ENCODE data around the gene PCDHGB3. TPM values are rescaled to one million over a fixed set of nuclear protein-coding genes. Genes with fewer than 3 reads are reported as not detected.
"Not testable (repeated sequence)": the region's sequence is repeated elsewhere in the genome, so short reads cannot be mapped to it uniquely, and the experiment has no call there.

Gene PCDHGB3
- total RNA-seq, 1 donor = 3.5 TPM

GRCh38 chr5:141415275-141415618 is 45.2 kb downstream of the PCDHGB3 start:
- not testable (repeated sequence) for DNase-seq (ENCODE audit: low read depth in 2 of 3, low spot score in 2 of 3)

DNA sequence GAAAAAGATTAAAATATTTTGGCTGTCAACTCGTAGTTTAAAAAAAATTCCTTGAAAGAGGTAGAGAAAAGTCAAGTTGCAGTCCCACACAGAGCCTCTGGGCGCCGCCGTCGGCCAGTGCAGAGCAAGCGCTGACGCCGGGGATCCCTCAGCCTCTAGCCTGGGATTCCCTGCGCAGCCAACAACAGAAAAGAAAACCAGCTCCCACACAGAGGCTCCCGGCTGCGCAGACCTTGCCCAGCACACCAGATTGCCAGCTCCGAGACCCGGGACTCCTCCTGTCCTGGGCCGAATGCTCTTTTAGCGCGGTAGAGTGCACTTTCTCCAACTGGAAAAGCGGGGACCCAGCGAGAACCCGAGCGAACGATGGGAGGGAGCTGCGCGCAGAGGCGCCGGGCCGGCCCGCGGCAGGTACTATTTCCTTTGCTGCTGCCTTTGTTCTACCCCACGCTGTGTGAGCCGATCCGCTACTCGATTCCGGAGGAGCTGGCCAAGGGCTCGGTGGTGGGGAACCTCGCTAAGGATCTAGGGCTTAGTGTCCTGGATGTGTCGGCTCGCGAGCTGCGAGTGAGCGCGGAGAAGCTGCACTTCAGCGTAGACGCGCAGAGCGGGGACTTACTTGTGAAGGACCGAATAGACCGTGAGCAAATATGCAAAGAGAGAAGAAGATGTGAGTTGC is 47.6 kb downstream of the PCDHGB3 start, which contains the start of gene PCDHGB7:
Gene PCDHGB7 (plus strand): TSS at position 184 of the 679 bp plus-strand sequence. CDS start 183 bp downstream, at position 367.
- peak in 2 of 3 donors; percentile 70 to 80 for DNase-seq (ENCODE audit: low read depth in 2 of 3, low spot score in 2 of 3)

DNA sequence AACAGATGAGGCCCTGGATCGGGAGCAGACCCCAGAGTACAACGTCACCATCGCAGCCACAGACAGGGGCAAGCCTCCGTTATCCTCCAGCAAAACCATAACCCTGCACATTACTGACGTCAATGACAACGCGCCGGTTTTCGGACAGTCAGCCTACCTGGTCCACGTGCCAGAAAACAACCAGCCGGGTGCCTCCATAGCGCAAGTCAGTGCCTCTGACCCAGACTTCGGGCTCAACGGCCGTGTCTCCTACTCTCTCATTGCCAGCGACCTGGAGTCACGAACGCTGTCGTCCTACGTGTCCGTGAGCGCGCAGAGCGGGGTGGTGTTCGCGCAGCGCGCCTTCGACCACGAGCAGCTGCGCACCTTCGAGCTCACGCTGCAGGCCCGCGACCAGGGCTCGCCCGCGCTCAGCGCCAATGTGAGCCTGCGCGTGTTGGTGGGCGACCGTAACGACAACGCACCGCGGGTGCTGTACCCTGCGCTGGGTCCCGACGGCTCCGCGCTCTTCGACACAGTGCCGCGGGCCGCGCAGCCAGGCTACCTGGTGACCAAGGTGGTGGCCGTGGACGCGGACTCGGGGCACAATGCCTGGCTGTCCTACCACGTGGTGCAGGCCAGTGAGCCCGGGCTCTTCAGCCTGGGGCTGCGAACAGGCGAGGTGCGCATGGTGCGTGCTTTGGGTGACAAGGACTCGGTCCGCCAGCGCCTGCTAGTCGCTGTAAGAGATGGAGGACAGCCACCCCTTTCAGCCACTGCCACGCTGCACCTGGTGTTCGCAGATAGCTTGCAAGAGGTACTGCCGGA is 49.2 kb downstream of the PCDHGB3 start:
- no peak for DNase-seq (ENCODE audit: low read depth in 2 of 3, low spot score in 2 of 3)

- DNase-seq (ENCODE audit: low read depth in 2 of 3, low spot score in 2 of 3) = peak in 2 of 3 donors; percentile 63 to 78
These were observed 50.9 kb downstream of the PCDHGB3 start, which contains the start of gene PCDHGA11 for GRCh38 chr5:141420855-141421488. Gene PCDHGA11 (plus strand): TSS chr5:141421051. CDS start chr5:141421228, 177 bp downstream.

GRCh38 chr5:141421489-141421855 is 51.4 kb downstream of the PCDHGB3 start:
- DNase-seq (ENCODE audit: low read depth in 2 of 3, low spot score in 2 of 3) = no peak

Other genes starting within 250 kb of the PCDHGB3 start
- gene PCDHB4, start 248.4 kb upstream of the PCDHGB3 start, total RNA-seq = under 0.01 TPM
- under 0.01 TPM for gene PCDHB5, start 235.0 kb upstream of the PCDHGB3 start, total RNA-seq
- not detected for gene PCDHB6, start 220.2 kb upstream of the PCDHGB3 start, total RNA-seq
- under 0.01 TPM for gene PCDHB7, start 197.6 kb upstream of the PCDHGB3 start, total RNA-seq
- gene PCDHB8, start 192.5 kb upstream of the PCDHGB3 start, total RNA-seq = not detected
- not detected for gene PCDHB16, start 187.9 kb upstream of the PCDHGB3 start, total RNA-seq
- not detected for gene PCDHB9, start 183.1 kb upstream of the PCDHGB3 start, total RNA-seq
- under 0.01 TPM for gene PCDHB10, start 177.9 kb upstream of the PCDHGB3 start, total RNA-seq
- 0.27 TPM for gene PCDHB11, start 170.6 kb upstream of the PCDHGB3 start, total RNA-seq
- not detected for gene PCDHB12, start 161.5 kb upstream of the PCDHGB3 start, total RNA-seq
- gene PCDHB13, start 156.3 kb upstream of the PCDHGB3 start, total RNA-seq = under 0.01 TPM
- under 0.01 TPM for gene PCDHB14, start 146.9 kb upstream of the PCDHGB3 start, total RNA-seq
- gene PCDHB15, start 124.8 kb upstream of the PCDHGB3 start, total RNA-seq = under 0.01 TPM
- gene SLC25A2, start 66.2 kb upstream of the PCDHGB3 start, total RNA-seq = 0.54 TPM
- 45.0 TPM for gene TAF7, start 49.5 kb upstream of the PCDHGB3 start, total RNA-seq
- under 0.01 TPM for gene PCDHGA1, start 39.7 kb upstream of the PCDHGB3 start, total RNA-seq
- 0.27 TPM for gene PCDHGA2, start 31.5 kb upstream of the PCDHGB3 start, total RNA-seq
- gene PCDHGA3, start 26.4 kb upstream of the PCDHGB3 start, total RNA-seq = 0.54 TPM
- 0.27 TPM for gene PCDHGB1, start 20.1 kb upstream of the PCDHGB3 start, total RNA-seq
- 0.81 TPM for gene PCDHGA4, start 15.2 kb upstream of the PCDHGB3 start, total RNA-seq
- 2.4 TPM for gene PCDHGB2, start 10.2 kb upstream of the PCDHGB3 start, total RNA-seq
- 1.1 TPM for gene PCDHGA5, start 6.1 kb upstream of the PCDHGB3 start, total RNA-seq
- 1.9 TPM for gene PCDHGA6, start 3.6 kb downstream of the PCDHGB3 start, total RNA-seq
- gene PCDHGA7, start 12.5 kb downstream of the PCDHGB3 start, total RNA-seq = 0.81 TPM
- gene PCDHGB4, start 17.5 kb downstream of the PCDHGB3 start, total RNA-seq = 1.6 TPM
- 0.54 TPM for gene PCDHGA8, start 22.4 kb downstream of the PCDHGB3 start, total RNA-seq
- gene PCDHGB5, start 27.7 kb downstream of the PCDHGB3 start, total RNA-seq = 2.4 TPM
- 1.1 TPM for gene PCDHGA9, start 32.5 kb downstream of the PCDHGB3 start, total RNA-seq
- gene PCDHGB6, start 37.8 kb downstream of the PCDHGB3 start, total RNA-seq = 0.81 TPM
- gene PCDHGA10, start 42.7 kb downstream of the PCDHGB3 start, total RNA-seq = 1.1 TPM
- 2.2 TPM for gene PCDHGB7, start 47.4 kb downstream of the PCDHGB3 start, total RNA-seq
- 1.3 TPM for gene PCDHGA11, start 50.8 kb downstream of the PCDHGB3 start, total RNA-seq
- 2.2 TPM for gene PCDHGA12, start 60.3 kb downstream of the PCDHGB3 start, total RNA-seq
- 1.1 TPM for gene PCDHGC3, start 105.7 kb downstream of the PCDHGB3 start, total RNA-seq
- gene PCDHGC4, start 114.8 kb downstream of the PCDHGB3 start, total RNA-seq = 0.54 TPM
- 0.27 TPM for gene PCDHGC5, start 118.8 kb downstream of the PCDHGB3 start, total RNA-seq
- 41.5 TPM for gene DIAPH1, start 248.8 kb downstream of the PCDHGB3 start, total RNA-seq

Data from hematopoietic multipotent progenitor cell (in vitro differentiated cells).